Measurements from ENCODE around the gene IGF1R. TPM values are rescaled to one million over a fixed set of nuclear protein-coding genes. Genes with fewer than 3 reads are reported as not detected.

Gene IGF1R
- total and polyA plus RNA-seq, 2 donors (not counting 3 experiments of a cell fraction or from before 2014, with no cell fraction given), result 16.1 to 59.1 TPM

DNA sequence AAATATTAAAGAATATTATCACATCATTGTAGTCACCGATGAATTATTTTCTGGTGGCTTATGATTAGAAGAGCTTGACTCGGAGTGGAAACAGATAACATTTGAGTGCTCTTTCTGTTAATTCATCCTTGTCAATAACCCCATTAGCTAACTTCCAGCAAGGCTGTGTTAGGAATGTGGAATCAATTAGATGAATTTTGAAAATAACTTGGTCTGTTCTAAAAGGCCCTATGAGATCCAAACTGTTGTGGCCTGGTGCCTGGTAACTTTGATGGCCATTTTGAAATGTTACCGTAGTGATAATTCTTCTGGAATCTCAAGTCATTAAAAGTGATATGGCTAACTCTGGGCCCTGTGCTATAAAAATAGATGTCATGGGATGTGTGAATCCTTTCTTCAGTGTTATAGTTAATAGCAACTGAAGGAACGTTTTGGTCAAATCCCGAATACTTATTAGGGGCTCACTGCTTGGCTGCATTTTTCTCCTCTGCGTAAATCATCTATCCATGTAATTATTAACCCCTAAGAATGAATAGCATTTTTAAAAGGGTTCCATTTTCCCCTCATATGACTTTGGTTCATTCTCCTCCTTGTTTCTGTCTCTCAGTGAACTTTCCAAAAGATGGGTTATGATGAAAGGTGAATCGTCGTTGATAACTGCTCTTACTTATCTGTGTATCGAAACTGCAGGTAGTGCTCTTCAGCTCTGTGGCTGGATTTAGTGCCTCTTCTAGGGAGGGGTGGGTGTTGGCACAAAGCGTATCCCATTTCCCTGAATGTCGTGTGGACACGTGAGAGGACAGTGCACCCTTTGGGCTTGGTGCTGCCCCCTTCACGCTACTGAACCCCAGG is 82.7 kb downstream of the IGF1R start:
- intact Hi-C loops (cut with micrococcal nuclease), result no loop called here
- H3K4me1 ChIP-seq (ENCODE audit: control insufficient read depth, extremely low read depth, insufficient read depth, low read length), result peaks cover 44% of the 10 kb centered on the region
- FAIRE-seq, result no peak
- H3K36me3 ChIP-seq (ENCODE audit: control insufficient read depth in 2 of 2, extremely low read depth in 1 of 2, insufficient read depth in 2 of 2, low read length in 2 of 2), result no peaks in the 10 kb centered on the region
- ChIA-PET POLR2A (no interaction called here), CTCF (no interaction called here)
- TF ChIP-seq, protein P1, sequence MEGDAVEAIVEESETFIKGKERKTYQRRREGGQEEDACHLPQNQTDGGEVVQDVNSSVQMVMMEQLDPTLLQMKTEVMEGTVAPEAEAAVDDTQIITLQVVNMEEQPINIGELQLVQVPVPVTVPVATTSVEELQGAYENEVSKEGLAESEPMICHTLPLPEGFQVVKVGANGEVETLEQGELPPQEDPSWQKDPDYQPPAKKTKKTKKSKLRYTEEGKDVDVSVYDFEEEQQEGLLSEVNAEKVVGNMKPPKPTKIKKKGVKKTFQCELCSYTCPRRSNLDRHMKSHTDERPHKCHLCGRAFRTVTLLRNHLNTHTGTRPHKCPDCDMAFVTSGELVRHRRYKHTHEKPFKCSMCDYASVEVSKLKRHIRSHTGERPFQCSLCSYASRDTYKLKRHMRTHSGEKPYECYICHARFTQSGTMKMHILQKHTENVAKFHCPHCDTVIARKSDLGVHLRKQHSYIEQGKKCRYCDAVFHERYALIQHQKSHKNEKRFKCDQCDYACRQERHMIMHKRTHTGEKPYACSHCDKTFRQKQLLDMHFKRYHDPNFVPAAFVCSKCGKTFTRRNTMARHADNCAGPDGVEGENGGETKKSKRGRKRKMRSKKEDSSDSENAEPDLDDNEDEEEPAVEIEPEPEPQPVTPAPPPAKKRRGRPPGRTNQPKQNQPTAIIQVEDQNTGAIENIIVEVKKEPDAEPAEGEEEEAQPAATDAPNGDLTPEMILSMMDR (IDR thresholded peaks at IDR 0.05; ENCODE audit: extremely low read depth in 1 of 2, insufficient read depth in 1 of 2, low read depth in 1 of 2, low read length in 2 of 2), result no peak
- TF ChIP-seq POLR2A (IDR thresholded peaks at IDR 0.05; ENCODE audit: low read depth, low read length), result no peak
- no peak for TF ChIP-seq POLR2AphosphoS5 (IDR thresholded peaks at IDR 0.05; ENCODE audit: insufficient read depth, low read depth, low read length)
- no peak for TF ChIP-seq GATA2 (IDR thresholded peaks at IDR 0.05; ENCODE audit: insufficient read depth, insufficient read length, low read depth, low read length)
- no peak for TF ChIP-seq JUN (IDR thresholded peaks at IDR 0.05; ENCODE audit: borderline replicate concordance, insufficient read depth, insufficient read length, low read depth)
- TF ChIP-seq MAX (IDR thresholded peaks at IDR 0.05; ENCODE audit: insufficient read depth, insufficient read length), result no peak
- no peak for TF ChIP-seq MYC (IDR thresholded peaks at IDR 0.05; ENCODE audit: low read depth, low read length)
- TF ChIP-seq EZH2 (IDR thresholded peaks at IDR 0.05; ENCODE audit: borderline replicate concordance, low read depth, low read length, severe bottlenecking), result no peak
- TF ChIP-seq FOS (IDR thresholded peaks at IDR 0.05; ENCODE audit: borderline replicate concordance, insufficient read depth, low read length), result no peak
- peaks cover 22% of the 10 kb centered on the region for H3K79me2 ChIP-seq (ENCODE audit: control insufficient read depth, insufficient read depth, low read length)
- no peaks in the 10 kb centered on the region for H3K9me3 ChIP-seq (replicated peaks; ENCODE audit: control insufficient read depth, insufficient read depth, low read length)
- H4K20me1 ChIP-seq (replicated peaks; ENCODE audit: control insufficient read depth, extremely low read depth, insufficient read depth, low read length), result no peaks in the 10 kb centered on the region
- no peak overlapping the region for H3K27ac ChIP-seq (ENCODE audit: insufficient read depth, low read depth, low read length)
- no peak overlapping the region for H3K4me3 ChIP-seq (replicated peaks in 1 of 3; ENCODE audit: insufficient read depth in 1 of 3, low read depth in 1 of 3, low read length in 3 of 3)
- H3K9me1 ChIP-seq (replicated peaks; ENCODE audit: control insufficient read depth, extremely low read depth, insufficient read depth, low read length), result no peaks in the 10 kb centered on the region
- BruUV-seq (replicated peaks), result no TSS peak
- no peaks in the 10 kb centered on the region for H3K27me3 ChIP-seq (ENCODE audit: control insufficient read depth in 2 of 2, insufficient read depth in 2 of 2, low read length in 2 of 2)
- dilution Hi-C loops (cut with MboI; ENCODE audit: extremely low pct_ligation_motif_present, low sequenced_read_pairs), result no loop called here
- H3K9ac ChIP-seq (replicated peaks; ENCODE audit: extremely low read depth, insufficient read depth, low read length), result no peak overlapping the region
- no peak overlapping the region for H2AFZ ChIP-seq (ENCODE audit: low read depth, low read length)
- DNase-seq (ENCODE audit: low read depth, low spot score), result no peak
- no peak overlapping the region for H3K4me2 ChIP-seq (ENCODE audit: insufficient read depth, low read length)
